Activated CD8-positive, alpha-beta T cell treated with anti-CD3 and anti-CD28 coated beads for 36 hours (primary cell): ENCODE results near the gene MYL3. TPM values are rescaled to one million over a fixed set of nuclear protein-coding genes. Genes with fewer than 3 reads are reported as not detected.

Experiments
- ATAC-seq: fragments of 200-7000 bp; cut with Tn5 transposase; one replicate; pipeline ENCODE4 v1.10.0; 2021; ENCODE audit warnings: mild to moderate bottlenecking, moderate library complexity
- CTCF ChIA-PET: fragments of 350-600 bp; sonication (Branson Sonifier 250); formaldehyde crosslinking; loops from one replicate; lab custom pipeline; 2021; ENCODE audit warnings: antibody characterized with exemption; lab: Charles Lee
- POLR2A ChIA-PET: fragments of 350-600 bp; sonication (Branson Sonifier 250); formaldehyde crosslinking; loops from one replicate; lab custom pipeline; 2021; ENCODE audit warnings: antibody characterized with exemption; lab: Charles Lee
- DNase-seq: peaks from one replicate; pipeline ENCODE4 v3.0.0-alpha.2; 2020
- H3K27ac Mint-ChIP-seq: one replicate; pipeline ENCODE4 v1.8.0; 2021; ENCODE audit warnings: mild to moderate bottlenecking, mixed read lengths
- H3K27me3 Mint-ChIP-seq: one replicate; pipeline ENCODE4 v1.8.0; 2021; ENCODE audit warnings: mixed read lengths
- H3K36me3 Mint-ChIP-seq: one replicate; pipeline ENCODE4 v1.8.0; 2021; ENCODE audit warnings: low read depth, mixed read lengths
- H3K4me1 Mint-ChIP-seq: one replicate; pipeline ENCODE4 v1.8.0; 2021; ENCODE audit warnings: low read depth, mixed read lengths
- H3K4me3 Mint-ChIP-seq: one replicate; pipeline ENCODE4 v1.8.0; 2021; ENCODE audit warnings: mild to moderate bottlenecking, moderate library complexity, mixed read lengths
- H3K9me3 Mint-ChIP-seq: one replicate; pipeline ENCODE4 v1.8.0; 2021; ENCODE audit warnings: mixed read lengths
- CTCF ChIP-seq: fragments of 200-600 bp; IDR thresholded peaks from one replicate; pipeline ENCODE4 v1.8.0; 2022; ENCODE audit warnings: antibody characterized with exemption, mild to moderate bottlenecking
- intact Hi-C: fragments of 100-400 bp; cut with micrococcal nuclease; formaldehyde crosslinking; loops from one replicate; pipeline ENCODE4 v1.10.0; 2022
- total RNA-seq, 2 experiments: library from RNA; stranded (reverse); gene quantifications; one replicate each; pipeline ENCODE4 v1.2.3, GENCODE V29; 2021

MYL3 gene
- total RNA-seq, 2 experiments from 2014 or later, result not detected

- Mint-ChIP-seq H3K27me3 (peaks cover 28% of the 10 kb centered on the region), H3K4me1 (no peaks in the 10 kb centered on the region), H3K27ac (no peak overlapping the region), H3K36me3 (no peaks in the 10 kb centered on the region), H3K9me3 (no peaks in the 10 kb centered on the region), H3K4me3 (no peak overlapping the region)
- ATAC-seq (no peak), DNase-seq (no peak)
- ChIA-PET CTCF (interaction anchor here (1.1 to 1.8 kb wide), 2 partner anchors 30 to 35 kb away, joined by 3 to 6 read pairs; partner anchors contain the start of gene MYL3), POLR2A (no interaction called here)
- intact Hi-C loops, result no loop called here
- TF ChIP-seq CTCF, result no peak
Measured at GRCh38 chr3:46897829-46898320, 34.6 kb upstream of the MYL3 start.

- Mint-ChIP-seq H3K27me3 (peaks cover 37% of the 10 kb centered on the region), H3K36me3 (no peaks in the 10 kb centered on the region), H3K9me3 (no peaks in the 10 kb centered on the region), H3K4me3 (no peak overlapping the region), H3K4me1 (no peaks in the 10 kb centered on the region), H3K27ac (no peak overlapping the region)
- ATAC-seq (no peak), DNase-seq (no peak)
- ChIA-PET POLR2A (no interaction called here), CTCF (no interaction called here)
- no peak for TF ChIP-seq CTCF
- intact Hi-C loops, result no loop called here
Measured at GRCh38 chr3:46897031-46897430, 33.8 kb upstream of the MYL3 start.

- ATAC-seq (no peak), DNase-seq (no peak)
- CTCF ChIA-PET, result interaction anchor here (0.8 to 3.2 kb wide), 9 partner anchors 13 to 233 kb away, joined by 3 to 20 read pairs (median 6); no protein-coding TSS in a partner anchor
- no peaks in the 10 kb centered on the region for H3K36me3 Mint-ChIP-seq
- H3K27ac Mint-ChIP-seq, result no peak overlapping the region
- intact Hi-C loops, result no loop called here
- H3K4me3 Mint-ChIP-seq, result no peak overlapping the region
- no peak for TF ChIP-seq CTCF
- peaks cover 43% of the 10 kb centered on the region for H3K27me3 Mint-ChIP-seq
- no peaks in the 10 kb centered on the region for H3K9me3 Mint-ChIP-seq
- no peaks in the 10 kb centered on the region for H3K4me1 Mint-ChIP-seq
- POLR2A ChIA-PET, result no interaction called here
Measured at GRCh38 chr3:46896386-46896785, 33.1 kb upstream of the MYL3 start.

- peaks cover 49% of the 10 kb centered on the region for H3K27me3 Mint-ChIP-seq
- H3K27ac Mint-ChIP-seq, result no peak overlapping the region
- no peaks in the 10 kb centered on the region for H3K9me3 Mint-ChIP-seq
- H3K36me3 Mint-ChIP-seq, result no peaks in the 10 kb centered on the region
- ChIA-PET CTCF (interaction anchor here (0.6 to 3.2 kb wide), 16 partner anchors 10 to 474 kb away, joined by 3 to 20 read pairs (median 5); partner anchors contain the start of genes MYL3 and PTH1R), POLR2A (no interaction called here)
- no peaks in the 10 kb centered on the region for H3K4me1 Mint-ChIP-seq
- no peak for DNase-seq
- intact Hi-C loops, result loop anchor here (1.0 to 2.0 kb wide), 2 partner anchors 29 to 190 kb away; no protein-coding TSS in a partner anchor
- no peak overlapping the region for H3K4me3 Mint-ChIP-seq
- no peak for ATAC-seq
- no peak for TF ChIP-seq CTCF
Measured at GRCh38 chr3:46895761-46896160, 32.5 kb upstream of the MYL3 start.

GRCh38 chr3:46895204-46895660 lies 32.0 kb upstream of the MYL3 start:
- H3K4me1 Mint-ChIP-seq, result no peaks in the 10 kb centered on the region
- no peak overlapping the region for H3K4me3 Mint-ChIP-seq
- no peak overlapping the region for H3K27ac Mint-ChIP-seq
- intact Hi-C loops, result loop anchor here (1.0 to 2.0 kb wide), 2 partner anchors 28 to 190 kb away; no protein-coding TSS in a partner anchor
- peaks cover 51% of the 10 kb centered on the region for H3K27me3 Mint-ChIP-seq
- TF ChIP-seq CTCF, result peak; percentile 86
- POLR2A ChIA-PET, result interaction anchor here (0.7 kb wide), 1 partner anchor 80 kb away, joined by 3 read pairs; no protein-coding TSS in a partner anchor
- H3K9me3 Mint-ChIP-seq, result no peaks in the 10 kb centered on the region
- CTCF ChIA-PET, result interaction anchor here (0.6 to 3.2 kb wide), 22 partner anchors 9 to 474 kb away, joined by 3 to 20 read pairs (median 4); partner anchors contain the start of genes MYL3 and PTH1R
- ATAC-seq (peak; percentile 77), DNase-seq (peak; percentile 87)
- H3K36me3 Mint-ChIP-seq, result no peaks in the 10 kb centered on the region
